Retinal pigment epithelial cell (primary cell): ENCODE data around the gene PPIL6.

Experiments
- DNase-seq: peaks from one replicate; pipeline ENCODE4 v3.0.0-alpha.2; 2010; ENCODE audit warnings: low read depth
- H3K4me3 ChIP-seq: 2 replicates; pipeline ENCODE4 v1.5.1; 2011; ENCODE audit warnings: mild to moderate bottlenecking, low read length, control low read depth, moderate library complexity
- TF ChIP-seq, protein P1 (sequence below): conservative IDR thresholded peaks from 2 replicates; pipeline ENCODE4 v1.5.1; 2011; ENCODE audit warnings: low read depth, low read length, control low read depth, inconsistent platforms

The PPIL6 gene

DNA sequence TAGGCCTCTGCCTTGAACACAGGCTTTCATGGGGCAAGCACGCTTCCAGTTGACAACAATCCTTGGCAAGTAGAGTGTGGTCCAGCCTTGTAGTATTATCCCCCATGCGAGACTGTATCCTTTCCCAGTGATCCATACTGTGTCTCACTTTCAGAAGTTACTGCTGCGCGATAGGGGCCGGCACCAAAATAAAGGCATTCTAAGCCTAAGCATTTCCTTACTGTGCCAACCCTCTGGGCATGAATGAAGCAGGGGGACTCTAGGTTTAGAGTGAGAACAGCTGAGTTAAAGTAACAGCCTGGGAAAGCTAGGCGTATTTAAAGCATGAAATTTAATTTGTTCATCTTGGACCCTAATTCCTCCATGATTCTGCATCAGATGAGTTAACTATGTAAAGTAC lies 97.5 kb downstream of the PPIL6 start:
- TF ChIP-seq, protein P1, sequence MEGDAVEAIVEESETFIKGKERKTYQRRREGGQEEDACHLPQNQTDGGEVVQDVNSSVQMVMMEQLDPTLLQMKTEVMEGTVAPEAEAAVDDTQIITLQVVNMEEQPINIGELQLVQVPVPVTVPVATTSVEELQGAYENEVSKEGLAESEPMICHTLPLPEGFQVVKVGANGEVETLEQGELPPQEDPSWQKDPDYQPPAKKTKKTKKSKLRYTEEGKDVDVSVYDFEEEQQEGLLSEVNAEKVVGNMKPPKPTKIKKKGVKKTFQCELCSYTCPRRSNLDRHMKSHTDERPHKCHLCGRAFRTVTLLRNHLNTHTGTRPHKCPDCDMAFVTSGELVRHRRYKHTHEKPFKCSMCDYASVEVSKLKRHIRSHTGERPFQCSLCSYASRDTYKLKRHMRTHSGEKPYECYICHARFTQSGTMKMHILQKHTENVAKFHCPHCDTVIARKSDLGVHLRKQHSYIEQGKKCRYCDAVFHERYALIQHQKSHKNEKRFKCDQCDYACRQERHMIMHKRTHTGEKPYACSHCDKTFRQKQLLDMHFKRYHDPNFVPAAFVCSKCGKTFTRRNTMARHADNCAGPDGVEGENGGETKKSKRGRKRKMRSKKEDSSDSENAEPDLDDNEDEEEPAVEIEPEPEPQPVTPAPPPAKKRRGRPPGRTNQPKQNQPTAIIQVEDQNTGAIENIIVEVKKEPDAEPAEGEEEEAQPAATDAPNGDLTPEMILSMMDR = no peak

DNA sequence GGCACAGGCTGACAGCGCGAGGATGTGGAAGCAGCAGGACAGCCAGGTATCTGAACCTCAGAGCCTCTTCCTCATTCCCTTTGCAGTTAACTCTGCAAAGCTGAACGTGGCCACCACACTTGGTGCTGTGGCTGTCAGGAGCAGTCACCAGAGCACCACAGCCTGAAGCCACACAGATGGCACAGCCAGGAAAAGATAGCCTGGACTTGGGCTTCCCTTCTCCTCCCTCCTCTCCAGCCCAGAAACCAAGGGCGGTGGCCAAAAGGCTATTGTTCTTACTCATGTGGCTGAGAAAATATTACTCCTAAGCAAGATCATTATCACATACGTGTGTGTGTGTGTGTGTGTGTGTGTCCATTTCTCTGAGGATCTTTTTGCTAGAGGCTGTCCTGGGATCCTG lies 97.9 kb downstream of the PPIL6 start:
- TF ChIP-seq, protein P1 = no peak
- H3K4me3 ChIP-seq = no peak overlapping the region
- no peak for DNase-seq

More for the DNA sequence above, 97.5 kb downstream of the PPIL6 start:
- no peak for DNase-seq
- H3K4me3 ChIP-seq = no peak overlapping the region

DNA sequence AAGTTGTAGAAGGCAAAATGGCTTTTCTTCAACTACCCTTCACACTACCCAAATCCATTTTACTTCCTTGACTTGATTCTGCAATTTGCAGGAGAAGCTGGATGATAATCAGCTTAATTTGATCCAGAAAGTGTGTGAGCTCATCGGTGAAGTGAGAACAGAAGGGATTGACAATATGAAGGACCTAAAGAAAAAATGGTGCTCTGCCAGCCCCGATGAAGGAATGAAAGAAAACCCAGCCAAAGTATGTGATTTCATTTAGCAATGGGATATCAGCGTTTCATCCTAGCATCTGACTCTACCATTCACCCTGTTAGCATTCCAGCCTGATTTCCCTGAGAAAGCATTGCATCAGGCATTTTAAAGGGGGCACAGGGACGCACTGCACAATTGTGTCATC lies 99.6 kb downstream of the PPIL6 start:
- TF ChIP-seq, protein P1 = no peak
- no peak for DNase-seq
- no peak overlapping the region for H3K4me3 ChIP-seq
